GM18526 (cell line): Measurements from ENCODE around the gene CNDP2.
A peak's percentile ranks its signal among the peaks of the same experiment; 100 is the strongest.

Source experiments
- POLR2A ChIP-seq: IDR thresholded peaks from 3 replicates; pipeline ENCODE4 v1.6.1; 2011; ENCODE audit not compliant: insufficient read length; ENCODE audit errors: extremely low read depth

CNDP2 gene

GRCh38 chr18:74488354-74488753 lies 7.8 kb upstream of the CNDP2 start:
- no peak for TF ChIP-seq POLR2A

GRCh38 chr18:74488864-74489263 lies 7.3 kb upstream of the CNDP2 start:
- no peak for TF ChIP-seq POLR2A

GRCh38 chr18:74489676-74490075 lies 6.5 kb upstream of the CNDP2 start:
- no peak for TF ChIP-seq POLR2A

GRCh38 chr18:74492259-74492658 lies 3.9 kb upstream of the CNDP2 start:
- no peak for TF ChIP-seq POLR2A

- TF ChIP-seq POLR2A = no peak
Measured at GRCh38 chr18:74493689-74494088, 2.5 kb upstream of the CNDP2 start.

- no peak for TF ChIP-seq POLR2A
Measured at GRCh38 chr18:74494514-74494913, 1.6 kb upstream of the CNDP2 start.

- no peak for TF ChIP-seq POLR2A
Measured at GRCh38 chr18:74496508-74497323, 553 bp downstream of the CNDP2 start.

GRCh38 chr18:74497324-74497676 lies 1.1 kb downstream of the CNDP2 start:
- TF ChIP-seq POLR2A = no peak

GRCh38 chr18:74497778-74498177 lies 1.6 kb downstream of the CNDP2 start:
- TF ChIP-seq POLR2A = no peak

GRCh38 chr18:74498712-74499627 lies 2.8 kb downstream of the CNDP2 start:
- peak; percentile 37 for TF ChIP-seq POLR2A

GRCh38 chr18:74499633-74500032 lies 3.5 kb downstream of the CNDP2 start:
- peak; percentile 52 for TF ChIP-seq POLR2A

GRCh38 chr18:74500372-74500771 lies 4.2 kb downstream of the CNDP2 start:
- TF ChIP-seq POLR2A = no peak

- TF ChIP-seq POLR2A = no peak
Measured at GRCh38 chr18:74501386-74501785, 5.2 kb downstream of the CNDP2 start.

- TF ChIP-seq POLR2A = no peak
Measured at GRCh38 chr18:74503137-74503536, 7.0 kb downstream of the CNDP2 start.

GRCh38 chr18:74505776-74506175 lies 9.6 kb downstream of the CNDP2 start:
- TF ChIP-seq POLR2A = no peak

- no peak for TF ChIP-seq POLR2A
Measured at GRCh38 chr18:74506448-74507084, 10.4 kb downstream of the CNDP2 start.
